Glutamatergic neuron (in vitro differentiated cells): Measurements from ENCODE around the gene P2RY2. TPM values are rescaled to one million over a fixed set of nuclear protein-coding genes. Genes with fewer than 3 reads are reported as not detected.

ENCODE experiments used
- DNase-seq: peaks from one replicate; pipeline ENCODE4 v3.0.0; 2022
- H3K27ac Mint-ChIP-seq: one replicate; pipeline ENCODE4 v1.8.0; 2020; ENCODE audit warnings: mild to moderate bottlenecking, mixed read lengths, inconsistent platforms; ENCODE audit not compliant: unreplicated experiment
- H3K27me3 Mint-ChIP-seq: one replicate; pipeline ENCODE4 v1.8.0; 2020; ENCODE audit warnings: mild to moderate bottlenecking, moderate library complexity, mixed read lengths, inconsistent platforms; ENCODE audit not compliant: unreplicated experiment
- H3K36me3 Mint-ChIP-seq: one replicate; pipeline ENCODE4 v1.8.0; 2020; ENCODE audit warnings: mild to moderate bottlenecking, mixed read lengths, inconsistent platforms; ENCODE audit not compliant: unreplicated experiment
- H3K4me1 Mint-ChIP-seq: one replicate; pipeline ENCODE4 v1.8.0; 2020; ENCODE audit warnings: mild to moderate bottlenecking, low read depth, mixed read lengths, inconsistent platforms; ENCODE audit not compliant: unreplicated experiment
- H3K4me3 Mint-ChIP-seq: one replicate; pipeline ENCODE4 v1.8.0; 2020; ENCODE audit warnings: mild to moderate bottlenecking, mixed read lengths, inconsistent platforms; ENCODE audit not compliant: unreplicated experiment
- H3K9me3 Mint-ChIP-seq: one replicate; pipeline ENCODE4 v1.8.0; 2020; ENCODE audit warnings: mild to moderate bottlenecking, moderate library complexity, mixed read lengths, inconsistent platforms; ENCODE audit not compliant: unreplicated experiment
- total RNA-seq: library from RNA; stranded (reverse); fragmentation: NEBNext Ultra II Directional; extraction: Animal tissue kit (Norgen Biotek cat#: 25700); gene quantifications from one replicate; pipeline ENCODE4 v1.2.1, GENCODE V29; 2021; ENCODE audit not compliant: unreplicated experiment
- TF ChIP-seq, protein P1 (sequence below): fragments of 200-600 bp; sonication (generic); IDR thresholded peaks from one replicate; pipeline ENCODE4 v1.5.0; 2021; ENCODE audit not compliant: partially characterized antibody, unreplicated experiment

The P2RY2 gene
- total RNA-seq, 1 donor from 2014 or later: 0.69 TPM

DNA sequence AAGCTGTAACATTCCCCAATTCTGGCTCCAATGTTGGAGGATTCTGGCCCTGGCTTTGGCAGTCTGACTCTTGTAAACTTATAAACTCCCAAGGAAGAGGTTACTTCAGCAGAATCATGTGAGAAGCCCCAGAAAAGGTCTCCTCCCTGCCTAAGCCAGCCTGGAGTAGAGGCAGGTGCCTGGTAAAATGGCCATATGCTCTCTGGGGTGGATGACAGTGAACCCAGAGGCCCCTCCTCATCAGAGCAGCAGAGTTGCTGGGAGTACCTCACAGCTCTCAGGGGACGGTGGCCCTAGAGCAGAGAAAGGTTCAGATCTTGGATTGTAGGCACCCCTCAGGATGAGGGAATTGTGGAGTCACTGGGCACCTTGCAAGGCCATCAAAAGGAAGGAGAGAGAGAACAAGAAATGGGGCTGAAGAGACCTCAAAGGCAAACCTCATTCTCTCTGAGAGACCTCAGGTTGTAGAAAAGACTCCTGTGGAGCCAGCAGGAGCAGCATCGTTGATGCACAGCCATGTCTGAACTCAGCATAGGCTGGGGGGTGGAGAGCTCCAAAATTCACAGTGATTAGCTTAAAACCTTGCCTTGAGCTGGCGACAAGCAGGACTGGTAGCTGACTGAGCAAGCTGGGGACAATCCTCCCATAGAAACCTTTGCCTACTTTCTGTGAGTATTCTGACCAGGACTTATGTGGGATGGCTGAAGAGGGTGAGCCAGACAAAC, 49.2 kb downstream of the P2RY2 start:
- TF ChIP-seq, protein P1, sequence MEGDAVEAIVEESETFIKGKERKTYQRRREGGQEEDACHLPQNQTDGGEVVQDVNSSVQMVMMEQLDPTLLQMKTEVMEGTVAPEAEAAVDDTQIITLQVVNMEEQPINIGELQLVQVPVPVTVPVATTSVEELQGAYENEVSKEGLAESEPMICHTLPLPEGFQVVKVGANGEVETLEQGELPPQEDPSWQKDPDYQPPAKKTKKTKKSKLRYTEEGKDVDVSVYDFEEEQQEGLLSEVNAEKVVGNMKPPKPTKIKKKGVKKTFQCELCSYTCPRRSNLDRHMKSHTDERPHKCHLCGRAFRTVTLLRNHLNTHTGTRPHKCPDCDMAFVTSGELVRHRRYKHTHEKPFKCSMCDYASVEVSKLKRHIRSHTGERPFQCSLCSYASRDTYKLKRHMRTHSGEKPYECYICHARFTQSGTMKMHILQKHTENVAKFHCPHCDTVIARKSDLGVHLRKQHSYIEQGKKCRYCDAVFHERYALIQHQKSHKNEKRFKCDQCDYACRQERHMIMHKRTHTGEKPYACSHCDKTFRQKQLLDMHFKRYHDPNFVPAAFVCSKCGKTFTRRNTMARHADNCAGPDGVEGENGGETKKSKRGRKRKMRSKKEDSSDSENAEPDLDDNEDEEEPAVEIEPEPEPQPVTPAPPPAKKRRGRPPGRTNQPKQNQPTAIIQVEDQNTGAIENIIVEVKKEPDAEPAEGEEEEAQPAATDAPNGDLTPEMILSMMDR: no peak
- no peak overlapping the region for H3K4me3 Mint-ChIP-seq
- peaks cover 36% of the 10 kb centered on the region for H3K4me1 Mint-ChIP-seq
- H3K9me3 Mint-ChIP-seq: peaks cover 6% of the 10 kb centered on the region
- H3K27ac Mint-ChIP-seq: no peak overlapping the region
- no peak for DNase-seq
- H3K27me3 Mint-ChIP-seq: peaks cover 5% of the 10 kb centered on the region
- no peaks in the 10 kb centered on the region for H3K36me3 Mint-ChIP-seq

DNA sequence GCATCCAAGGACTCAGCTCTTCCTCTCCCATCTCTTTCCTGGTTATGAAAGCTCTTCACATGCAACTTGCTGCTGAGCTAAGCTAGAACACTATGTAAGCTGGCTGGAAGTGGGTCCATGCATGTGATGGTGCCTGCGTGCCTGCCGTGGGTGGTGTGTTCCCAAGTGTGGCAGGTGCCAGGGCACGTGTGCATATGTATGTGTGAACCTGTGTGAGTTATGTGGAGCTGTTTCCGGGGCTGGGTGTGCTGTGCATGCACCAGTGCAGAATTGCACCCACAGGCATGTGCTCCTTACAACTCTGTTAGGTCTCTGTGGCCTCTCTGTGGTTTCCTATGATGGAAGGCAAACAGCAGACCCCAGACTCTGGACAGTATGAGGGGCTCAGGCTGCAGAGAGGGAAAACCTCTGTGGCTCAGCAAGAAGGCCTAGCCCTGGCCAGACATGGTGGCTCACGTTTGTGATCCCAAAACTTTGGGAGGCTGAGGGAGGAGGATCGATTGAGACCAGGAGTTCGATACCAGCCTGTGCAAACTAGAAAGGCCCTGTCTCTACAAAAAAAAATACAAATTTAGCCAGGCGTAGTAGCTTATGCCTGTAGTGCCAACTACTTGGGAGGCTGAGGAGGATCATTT, 49.9 kb downstream of the P2RY2 start:
- no peak for DNase-seq
- H3K27me3 Mint-ChIP-seq: peaks cover 5% of the 10 kb centered on the region
- H3K36me3 Mint-ChIP-seq: no peaks in the 10 kb centered on the region
- H3K9me3 Mint-ChIP-seq: peaks cover 6% of the 10 kb centered on the region
- H3K4me1 Mint-ChIP-seq: peaks cover 39% of the 10 kb centered on the region
- no peak overlapping the region for H3K27ac Mint-ChIP-seq
- H3K4me3 Mint-ChIP-seq: no peak overlapping the region
- TF ChIP-seq, protein P1: no peak

DNA sequence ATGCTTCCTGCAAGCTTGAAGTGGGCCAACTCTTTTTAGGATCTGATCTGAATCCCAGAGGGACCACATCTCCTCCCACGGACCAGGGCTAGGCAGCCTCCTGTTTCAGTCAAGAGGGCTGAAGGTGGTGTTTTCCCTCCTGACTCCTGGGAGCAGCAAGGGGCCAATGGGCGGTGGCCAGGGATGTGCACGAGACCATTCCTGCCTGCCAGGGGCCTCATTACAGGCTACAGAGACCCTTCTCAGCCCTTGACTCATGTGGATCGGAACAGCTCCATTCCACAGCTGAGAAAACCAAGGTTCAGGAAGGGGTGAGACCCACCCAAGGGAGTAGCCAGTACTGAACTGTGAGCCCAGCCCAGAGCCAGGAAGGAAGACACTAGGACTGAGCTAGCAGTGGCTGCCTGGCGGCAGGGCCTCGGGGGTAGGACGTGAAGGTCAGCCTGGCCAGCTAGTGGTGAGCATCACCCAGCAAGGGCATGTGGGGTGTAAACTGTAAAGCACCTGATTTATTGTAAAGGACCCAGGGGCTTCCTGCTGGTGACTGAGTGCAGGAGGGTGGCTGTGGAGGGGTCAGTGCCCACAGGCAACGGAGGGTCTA, 50.7 kb downstream of the P2RY2 start:
- Mint-ChIP-seq H3K9me3 (peaks cover 10% of the 10 kb centered on the region), H3K27me3 (peaks cover 5% of the 10 kb centered on the region), H3K27ac (no peak overlapping the region), H3K36me3 (no peaks in the 10 kb centered on the region), H3K4me1 (peaks cover 43% of the 10 kb centered on the region), H3K4me3 (no peak overlapping the region)
- TF ChIP-seq, protein P1: no peak
- DNase-seq: no peak

DNA sequence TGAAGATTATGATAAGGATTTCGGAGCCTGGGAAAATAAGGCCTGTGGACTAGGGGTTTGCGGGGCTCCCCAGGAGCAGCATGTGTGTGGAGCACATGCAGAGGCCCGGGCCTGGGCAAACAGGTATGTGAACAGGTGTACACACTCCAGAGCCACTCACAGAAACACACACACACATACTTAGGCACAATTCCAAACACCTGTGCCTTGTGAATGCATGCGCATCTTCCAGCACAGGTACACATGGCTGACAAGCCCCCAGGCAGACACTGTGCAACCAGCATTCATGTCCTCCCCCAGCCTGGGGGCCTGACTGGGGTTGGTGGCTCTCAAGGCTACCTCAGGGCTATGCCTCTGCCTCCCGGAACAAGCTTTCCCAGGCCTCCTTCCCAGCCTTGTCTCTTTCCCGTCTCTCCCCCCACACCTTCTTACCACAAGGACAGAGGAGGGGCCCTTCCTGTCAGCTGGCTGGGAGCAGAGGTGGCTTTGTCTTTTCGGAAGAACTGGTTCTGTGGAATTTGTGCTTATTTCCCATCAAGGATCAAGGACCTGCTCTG, 51.5 kb downstream of the P2RY2 start:
- peak; percentile 13 for DNase-seq
- H3K4me1 Mint-ChIP-seq: peaks cover 47% of the 10 kb centered on the region
- H3K27me3 Mint-ChIP-seq: peaks cover 5% of the 10 kb centered on the region
- TF ChIP-seq, protein P1: no peak
- H3K9me3 Mint-ChIP-seq: peaks cover 10% of the 10 kb centered on the region
- H3K27ac Mint-ChIP-seq: no peak overlapping the region
- H3K36me3 Mint-ChIP-seq: no peaks in the 10 kb centered on the region
- H3K4me3 Mint-ChIP-seq: no peak overlapping the region
